ENCODE measurements around the gene ASPG.

Gene ASPG

DNA sequence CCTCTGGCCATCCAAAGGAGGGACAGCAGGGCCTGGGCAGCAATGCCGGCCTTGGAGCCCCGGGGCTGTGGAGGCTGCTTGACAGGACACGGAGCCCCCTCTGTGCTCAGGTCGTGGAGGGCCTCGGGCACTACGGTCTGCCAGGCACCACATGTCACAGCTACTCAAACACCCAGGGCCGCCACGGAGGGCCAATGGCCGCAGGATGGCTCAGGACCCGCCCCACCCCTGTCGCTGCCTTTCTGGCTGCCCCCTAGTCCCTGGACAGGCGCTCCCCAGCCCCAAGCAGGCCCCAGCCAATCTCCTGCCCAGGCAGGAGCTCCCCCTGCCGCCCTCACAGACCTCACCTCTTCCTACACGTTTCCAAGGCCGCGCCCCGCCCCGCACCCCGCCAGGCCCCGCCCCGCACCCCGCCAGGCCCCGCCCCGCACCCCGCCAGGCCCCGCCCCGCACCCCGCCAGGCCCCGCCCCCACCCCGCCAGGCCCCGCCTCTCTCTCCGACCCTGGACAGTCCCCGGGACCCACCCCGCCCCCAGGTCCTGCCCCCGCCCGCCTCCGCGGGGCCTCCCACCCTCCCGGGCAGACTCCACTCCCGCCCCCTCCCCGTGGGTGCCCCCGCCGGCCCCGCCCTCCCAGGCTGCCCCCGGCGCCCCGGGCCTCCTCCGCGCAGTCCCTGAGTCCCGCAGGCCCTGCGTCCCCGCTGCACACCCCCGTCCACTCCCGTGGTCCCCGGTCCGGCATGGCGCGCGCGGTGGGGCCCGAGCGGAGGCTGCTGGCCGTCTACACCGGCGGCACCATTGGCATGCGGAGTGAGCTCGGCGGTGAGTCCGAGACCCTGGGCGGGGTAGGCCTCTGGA, at the start of gene ASPG:
Gene ASPG (plus strand): TSS at position 669 of the 857 bp plus-strand sequence. CDS start 71 bp downstream, at position 740.
- no peak for DNase-seq (ENCODE audit: low read depth in 3 of 3)

DNA sequence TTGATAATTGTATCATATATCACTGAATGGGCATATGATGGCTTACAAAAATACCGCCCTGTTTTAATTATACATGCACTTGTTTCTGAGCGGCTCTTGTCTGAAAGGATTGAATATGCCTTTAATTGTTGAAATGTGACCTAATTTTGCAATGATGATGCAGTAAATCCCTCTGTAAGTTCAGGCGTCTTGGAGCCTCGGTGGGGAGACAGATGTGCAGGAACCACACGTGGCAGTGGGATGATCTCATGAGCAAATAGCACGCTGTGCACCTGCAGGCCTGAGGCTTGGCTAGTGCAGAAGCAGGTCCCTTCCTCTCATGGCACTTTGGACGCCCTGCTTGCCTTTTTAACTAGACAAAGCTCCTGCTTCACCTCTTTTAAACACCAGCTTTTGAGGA, 49.3 kb upstream of the ASPG start:
- no peak for DNase-seq (ENCODE audit: low read depth in 3 of 3)

DNA sequence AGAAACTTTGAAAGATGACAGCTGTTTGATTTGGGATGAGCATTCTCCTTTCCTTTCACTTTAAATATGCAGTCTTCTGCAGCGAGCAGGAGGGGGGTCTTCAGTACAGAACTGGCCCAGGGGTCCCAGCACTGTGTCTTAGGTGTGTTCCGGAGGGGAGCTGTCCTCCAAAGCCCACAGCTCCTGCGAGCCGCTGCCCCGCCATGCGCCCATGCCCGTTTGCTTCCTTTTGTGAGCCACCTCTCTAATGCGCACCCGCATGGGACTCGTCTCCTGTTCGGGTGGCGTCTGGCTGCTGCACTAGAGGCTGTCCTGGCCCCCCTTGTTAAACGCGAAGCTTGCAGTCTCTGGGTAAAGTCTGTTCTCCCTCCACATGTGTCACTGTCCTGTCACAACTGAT, 48.4 kb upstream of the ASPG start:
- DNase-seq (ENCODE audit: low read depth in 3 of 3): no peak

DNA sequence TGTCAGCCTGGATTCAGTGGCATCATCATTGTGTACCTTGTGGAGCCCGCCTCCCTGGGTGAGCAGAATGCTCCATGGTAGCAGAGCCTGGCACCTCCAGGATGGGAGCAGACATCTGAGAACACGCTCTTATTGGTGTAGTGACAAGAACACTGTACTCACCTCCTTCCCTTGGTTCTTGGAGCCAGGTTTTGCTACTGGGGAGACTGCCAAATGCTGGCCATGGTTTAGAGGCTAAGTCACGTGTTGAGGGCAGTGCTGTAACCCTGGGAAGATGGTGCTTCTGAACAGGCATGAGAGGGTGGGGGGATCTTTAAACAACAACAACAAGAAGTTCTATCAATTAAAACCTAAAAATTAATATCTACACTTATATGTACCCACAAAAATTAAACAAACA, 47.6 kb upstream of the ASPG start:
- no peak for DNase-seq (ENCODE audit: low read depth in 3 of 3)

DNA sequence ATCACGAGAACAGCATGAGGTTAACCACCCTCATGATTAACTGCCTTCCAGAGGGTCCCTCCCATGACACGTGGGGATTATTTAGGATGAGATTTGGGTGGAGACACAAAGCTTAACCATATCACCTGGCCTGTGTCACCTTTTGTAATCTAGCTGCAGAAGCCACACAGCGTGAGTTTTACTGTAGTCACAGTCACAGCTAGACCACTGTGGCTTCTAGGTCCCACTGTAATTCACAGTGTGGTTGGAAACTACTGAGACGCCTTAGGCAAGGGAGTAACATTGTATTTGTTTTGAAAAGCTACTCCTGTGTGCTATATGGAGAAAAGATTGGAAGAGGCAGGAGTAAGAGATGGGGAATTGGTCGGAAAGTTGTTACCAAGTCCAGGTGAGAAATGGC, 46.3 kb upstream of the ASPG start:
- DNase-seq (ENCODE audit: low read depth in 3 of 3): no peak

DNA sequence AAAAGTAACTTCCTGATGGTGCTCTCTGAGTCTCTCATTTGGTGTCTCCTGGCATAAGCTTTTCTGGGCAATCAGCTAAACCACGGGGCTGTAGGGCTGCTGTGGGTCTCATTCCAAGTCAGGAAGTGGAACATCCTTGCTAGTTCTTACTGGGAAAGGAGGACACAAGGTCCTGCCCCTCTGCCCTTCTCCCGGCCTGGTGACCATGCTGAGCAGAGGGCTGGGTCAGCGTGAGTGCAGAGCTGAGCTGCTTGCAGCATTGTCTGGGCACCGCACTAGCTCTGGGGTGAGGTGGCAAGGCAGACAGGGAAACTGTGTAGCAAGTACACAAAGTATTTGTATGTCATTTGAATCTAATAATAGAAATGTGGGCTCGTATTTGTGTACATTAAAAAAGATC, 45.0 kb upstream of the ASPG start:
- no peak for DNase-seq (ENCODE audit: low read depth in 3 of 3)

DNA sequence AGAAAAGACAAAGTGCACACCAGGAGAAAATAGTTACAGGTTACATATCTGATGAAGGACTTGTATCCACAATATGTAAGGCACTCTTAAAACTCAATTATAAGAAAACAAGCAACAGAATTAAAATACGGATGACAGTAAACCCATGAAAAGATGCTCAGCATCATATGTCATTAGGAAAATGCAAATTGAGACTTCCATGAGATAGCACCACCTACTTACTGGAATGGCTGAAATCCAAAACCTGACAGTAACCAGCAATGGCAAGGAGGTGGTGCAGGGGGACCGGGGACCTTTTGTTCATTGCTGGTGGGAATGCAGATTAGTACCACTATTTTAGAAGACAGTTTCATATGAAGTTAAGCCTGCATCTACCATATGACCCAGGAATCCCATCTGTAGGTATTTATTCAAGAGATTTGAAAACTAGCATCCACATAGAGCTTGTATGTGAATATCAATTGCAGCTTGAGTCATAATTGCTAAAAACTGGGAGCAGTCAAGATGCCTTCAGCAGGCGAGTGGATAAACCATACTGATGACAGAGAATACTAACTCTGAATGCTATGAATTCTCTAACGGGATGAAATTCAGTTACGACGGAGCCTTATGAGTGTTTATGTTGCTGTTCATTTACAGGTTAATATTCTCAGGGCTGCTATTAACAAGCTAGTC, 43.9 kb upstream of the ASPG start:
- DNase-seq (ENCODE audit: low read depth in 3 of 3): no peak

DNA sequence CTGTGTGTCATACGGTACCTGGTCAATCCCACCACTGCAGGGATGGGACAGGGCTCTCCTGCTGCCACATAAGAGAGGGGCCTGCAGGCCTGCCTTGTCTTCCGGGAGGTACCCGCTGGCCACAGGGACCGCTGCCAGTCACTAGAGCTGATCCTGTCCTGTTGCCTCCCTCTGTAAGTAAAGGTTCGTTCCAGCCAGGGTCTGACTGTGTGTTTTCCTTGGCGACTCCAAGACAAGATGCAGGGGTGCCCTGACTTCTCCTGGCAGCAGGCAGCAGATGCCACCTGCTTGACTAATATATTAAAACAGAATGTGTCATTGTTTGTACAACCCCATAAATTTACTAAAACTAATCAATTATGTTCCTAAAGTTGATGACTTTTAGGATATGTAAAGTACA, 41.5 kb upstream of the ASPG start:
- DNase-seq (ENCODE audit: low read depth in 3 of 3): no peak

DNA sequence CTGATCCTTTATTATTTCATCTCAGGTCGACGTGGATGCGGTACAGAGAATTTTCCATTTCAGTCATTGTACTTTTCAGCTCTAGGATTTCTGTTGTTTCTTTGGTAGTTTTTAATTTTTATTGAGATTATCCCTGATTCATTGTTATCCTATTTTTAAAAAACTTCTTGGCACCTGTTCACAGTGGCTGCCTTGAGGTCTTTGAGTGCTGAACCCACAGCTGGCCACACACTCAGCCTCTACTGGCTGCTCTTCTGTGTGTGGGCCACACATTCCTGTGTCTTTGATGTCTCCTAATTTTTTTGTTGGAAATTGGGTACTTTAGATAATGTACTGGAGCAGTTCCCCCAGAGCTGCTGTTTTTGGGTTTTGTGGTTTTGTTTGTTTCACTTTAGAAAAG, 37.7 kb upstream of the ASPG start:
- no peak for DNase-seq (ENCODE audit: low read depth in 3 of 3)

DNA sequence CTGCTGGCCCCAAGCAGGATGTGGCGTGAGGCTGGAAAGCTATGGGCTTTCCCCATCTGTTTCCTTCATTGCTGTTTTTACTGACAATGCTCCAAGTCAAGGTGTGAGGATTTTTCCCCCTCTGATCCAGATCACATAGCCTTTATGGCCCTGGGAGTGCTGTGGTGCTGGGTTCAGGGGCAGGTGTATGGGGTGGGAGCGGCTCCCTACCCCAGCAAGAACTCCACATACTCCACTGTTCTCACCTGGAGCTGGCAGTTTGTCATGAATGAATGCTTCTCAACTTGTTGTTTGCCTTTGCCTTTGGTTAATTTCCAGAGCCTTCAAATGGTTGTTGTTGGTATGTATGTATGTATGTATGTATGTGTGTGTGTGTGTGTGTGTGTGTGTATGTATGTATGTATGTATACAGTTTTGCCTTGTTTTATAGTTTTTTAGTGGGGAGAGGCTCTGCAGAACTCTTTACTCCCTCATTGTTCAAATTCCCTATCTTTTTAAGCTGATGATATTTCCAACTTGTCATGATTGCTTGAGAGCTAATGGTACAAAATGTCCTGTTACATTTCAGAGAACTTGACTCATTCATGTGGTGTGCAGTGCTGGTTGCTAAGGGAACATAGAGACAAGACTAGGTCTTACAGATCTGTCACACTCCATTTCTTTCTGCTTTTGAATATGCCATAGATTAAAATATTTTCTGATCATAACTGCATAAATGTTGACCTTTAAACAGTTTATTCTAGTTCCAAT, 36.6 kb upstream of the ASPG start:
- no peak for DNase-seq (ENCODE audit: low read depth in 3 of 3)

DNA sequence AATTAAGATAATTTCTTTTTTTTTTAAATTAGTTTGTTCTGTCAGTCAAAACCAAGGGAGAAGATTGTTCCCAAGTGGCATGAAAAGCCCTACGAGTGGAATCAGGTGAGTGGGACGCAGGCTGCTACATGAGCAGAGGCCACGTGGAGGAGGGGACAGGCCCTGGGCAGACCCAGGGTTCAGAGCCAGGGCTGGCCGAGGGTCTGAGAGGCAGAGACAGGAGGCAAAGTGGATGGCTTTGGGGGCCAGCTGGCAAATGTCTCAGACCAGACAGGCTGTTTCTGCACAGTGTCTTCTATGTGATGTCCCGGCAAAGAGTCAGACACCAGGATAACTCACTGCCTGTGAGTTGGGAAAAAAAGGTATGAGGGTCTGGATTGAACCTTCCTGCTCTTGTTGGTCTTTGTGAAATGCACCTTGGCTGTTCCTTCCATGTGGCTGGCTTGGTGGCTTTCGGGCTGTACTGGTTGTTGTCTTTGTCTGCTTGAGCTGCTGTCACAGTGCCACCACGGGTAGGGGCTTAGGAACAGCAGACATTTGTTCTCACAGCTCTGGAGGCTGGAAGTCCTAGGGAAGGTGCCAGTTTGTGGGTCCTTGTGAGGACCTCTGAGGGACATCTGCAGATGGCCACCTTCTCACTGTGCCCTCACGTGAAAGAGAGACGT, 35.8 kb upstream of the ASPG start:
- DNase-seq (ENCODE audit: low read depth in 3 of 3): no peak

DNA sequence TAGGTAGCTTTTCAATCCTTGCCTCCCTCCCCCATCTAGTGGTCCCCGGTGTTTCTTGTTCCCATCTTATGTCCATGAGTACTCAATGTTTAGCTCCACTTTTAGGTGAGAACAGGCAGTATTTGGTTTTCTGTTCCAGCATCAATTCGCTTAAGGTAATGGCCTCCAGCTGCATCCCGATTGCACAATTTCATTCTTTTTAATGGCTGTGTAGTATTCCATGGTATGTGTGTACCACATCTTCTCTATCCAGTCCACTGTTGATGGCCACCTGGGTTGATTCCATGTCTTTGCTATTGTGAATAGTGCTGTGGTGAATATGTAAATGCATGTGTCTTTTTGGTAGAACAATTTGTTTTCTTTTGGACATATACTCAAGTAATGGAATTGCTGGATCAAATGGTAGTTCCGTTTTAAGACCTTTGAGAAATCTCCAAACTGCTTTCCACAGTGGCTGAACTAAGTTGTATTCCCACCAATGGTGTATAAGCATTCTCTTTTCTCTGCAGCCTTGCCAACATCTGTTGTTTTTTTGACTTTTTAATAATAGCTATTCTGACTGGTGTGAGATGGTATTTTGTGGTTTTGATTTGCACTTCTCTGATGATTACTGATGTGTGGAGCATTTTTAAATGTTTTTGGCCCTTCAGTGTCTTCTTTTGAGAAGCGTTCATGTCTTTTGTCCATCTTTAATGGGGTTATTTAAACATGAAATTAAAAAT, 34.2 kb upstream of the ASPG start:
- no peak for DNase-seq (ENCODE audit: low read depth in 3 of 3)

DNA sequence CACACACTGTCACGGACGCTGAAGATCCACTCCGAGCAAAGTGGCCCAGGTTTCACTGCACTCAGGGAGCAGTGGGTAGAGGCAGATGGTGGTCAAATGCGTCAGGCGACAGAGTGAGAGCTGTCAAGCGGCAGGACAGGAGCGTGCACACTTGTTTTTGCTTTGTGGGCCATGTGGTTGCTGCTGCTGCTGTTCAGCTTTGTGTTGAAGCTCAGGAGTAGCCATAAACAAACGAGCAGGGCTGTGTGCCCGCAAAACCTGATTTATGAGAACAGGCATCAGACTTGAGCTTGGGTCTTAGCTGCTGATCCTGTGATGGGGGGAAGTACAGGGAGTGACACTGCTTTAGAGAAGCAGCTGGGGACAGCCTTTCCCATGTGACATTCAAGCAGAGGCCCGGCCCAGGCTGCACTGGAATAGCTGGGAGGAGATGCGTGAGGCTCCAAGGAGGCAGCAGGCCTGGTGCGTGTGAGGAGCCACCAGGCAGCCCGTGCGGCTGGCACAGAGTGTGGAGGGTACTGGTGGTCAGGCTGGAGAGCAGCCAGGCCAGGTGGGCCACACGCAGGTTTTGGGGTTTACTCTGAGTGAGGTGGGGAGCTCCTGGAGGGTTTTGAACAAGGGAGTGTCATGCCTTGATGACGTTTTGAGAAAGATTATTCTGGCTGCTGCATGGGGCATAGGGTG, 31.1 kb upstream of the ASPG start:
- DNase-seq (ENCODE audit: low read depth in 3 of 3): no peak

DNA sequence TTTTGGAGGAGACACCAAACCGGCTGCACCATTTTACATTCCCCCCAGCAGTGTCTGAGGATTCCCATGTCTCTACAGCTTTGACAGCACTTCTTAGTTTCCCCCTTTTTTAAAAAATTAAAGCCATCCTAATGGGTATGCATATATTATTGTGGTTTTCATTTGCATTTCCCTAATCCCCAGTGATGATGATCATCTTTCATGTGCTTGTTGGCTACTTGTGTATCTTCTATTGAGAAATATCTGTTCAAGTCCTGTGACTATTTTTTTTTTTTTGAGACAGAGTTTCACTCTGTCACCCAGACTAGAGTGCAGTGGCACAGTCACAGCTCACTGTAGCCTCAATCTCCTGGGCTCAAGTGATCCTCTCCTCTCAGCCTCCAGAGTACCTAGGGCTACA, 23.2 kb upstream of the ASPG start:
- no peak for DNase-seq (ENCODE audit: low read depth in 3 of 3)

DNA sequence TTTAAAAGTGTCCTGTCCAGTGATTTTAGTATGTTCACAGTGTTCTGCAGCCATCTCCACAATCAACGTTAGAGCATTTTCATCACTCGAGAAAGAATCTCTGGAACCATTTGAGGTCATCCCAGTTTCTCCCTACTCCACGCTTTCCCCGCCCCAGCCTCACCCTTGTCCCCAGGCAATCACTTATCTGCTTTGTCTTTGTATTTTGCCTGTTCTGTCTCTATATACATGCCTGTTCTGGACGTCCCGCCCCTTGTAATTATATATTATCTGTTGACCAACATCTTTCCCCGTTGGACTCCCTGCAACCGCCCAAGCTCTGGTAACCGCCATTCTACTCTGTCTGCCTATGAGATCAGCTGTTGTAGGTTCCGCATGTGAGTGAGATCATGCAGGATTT, 21.5 kb upstream of the ASPG start:
- no peak for DNase-seq (ENCODE audit: low read depth in 3 of 3)

DNA sequence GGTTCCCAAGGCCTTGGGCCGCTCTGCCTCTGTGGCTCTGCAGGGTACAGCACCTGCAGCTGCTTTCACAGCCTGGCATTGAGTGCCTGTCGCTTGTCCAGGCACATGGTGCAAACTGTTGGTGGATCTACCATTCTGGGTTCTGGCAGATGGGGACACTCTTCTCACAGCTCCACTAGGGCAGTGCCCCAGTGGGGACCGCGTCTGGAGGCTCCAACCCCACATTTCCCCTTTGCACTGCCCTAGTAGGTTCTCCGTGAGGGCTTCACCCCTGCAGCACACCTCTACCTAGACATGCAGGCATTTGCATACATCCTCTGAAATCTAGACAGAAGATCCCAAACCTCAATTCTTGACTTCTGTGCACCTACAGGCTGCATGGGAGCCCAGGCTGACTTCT, 19.2 kb upstream of the ASPG start:
- no peak for DNase-seq (ENCODE audit: low read depth in 3 of 3)

DNA sequence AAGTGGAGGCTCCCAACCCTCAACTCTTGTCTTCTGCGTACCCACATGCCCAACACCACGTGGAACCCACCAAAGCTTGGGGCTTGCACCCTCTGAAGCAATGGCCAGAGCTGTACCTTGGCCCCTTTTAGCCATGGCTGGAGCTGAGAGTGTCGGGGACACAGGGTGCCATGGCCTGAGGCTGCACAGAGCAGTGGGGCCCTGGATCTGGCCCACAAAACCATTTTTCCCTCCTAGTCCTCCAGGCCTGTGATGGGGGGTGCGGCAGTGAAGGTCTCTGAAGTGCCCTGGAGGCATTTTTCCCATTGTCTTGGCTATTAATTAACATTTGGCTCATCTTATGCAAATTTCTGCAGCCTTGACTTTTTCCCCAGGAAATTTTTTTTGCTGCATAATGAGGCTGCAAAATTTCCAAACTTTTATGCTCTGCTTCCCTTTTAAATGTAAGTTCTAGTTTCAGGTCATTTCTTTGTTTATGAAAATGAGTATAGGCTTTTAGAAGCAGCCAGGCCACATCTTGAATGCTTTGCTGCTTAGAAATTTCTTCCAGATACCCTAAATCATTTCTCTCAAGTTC, 18.7 kb upstream of the ASPG start:
- no peak for DNase-seq (ENCODE audit: low read depth in 3 of 3)

DNA sequence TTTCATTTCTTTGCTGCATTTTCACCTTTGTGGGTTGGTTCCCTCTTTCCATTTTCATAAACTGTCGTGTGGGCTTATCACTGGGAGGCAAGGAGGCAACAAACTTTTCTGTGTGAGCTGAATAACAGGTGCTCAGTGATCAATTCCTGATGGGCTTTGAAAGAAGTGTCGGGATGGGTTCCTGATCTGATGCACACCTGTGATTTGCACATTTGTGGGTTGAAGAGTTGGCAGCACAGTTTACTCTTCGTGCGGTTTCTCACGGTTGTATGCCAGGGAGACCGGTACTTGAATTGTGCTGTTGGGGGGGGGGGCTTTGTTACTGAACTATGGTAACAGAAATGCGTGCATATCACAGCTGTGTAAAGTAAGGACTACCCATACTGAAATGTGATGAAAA, 16.0 kb upstream of the ASPG start:
- no peak for DNase-seq (ENCODE audit: low read depth in 3 of 3)

DNA sequence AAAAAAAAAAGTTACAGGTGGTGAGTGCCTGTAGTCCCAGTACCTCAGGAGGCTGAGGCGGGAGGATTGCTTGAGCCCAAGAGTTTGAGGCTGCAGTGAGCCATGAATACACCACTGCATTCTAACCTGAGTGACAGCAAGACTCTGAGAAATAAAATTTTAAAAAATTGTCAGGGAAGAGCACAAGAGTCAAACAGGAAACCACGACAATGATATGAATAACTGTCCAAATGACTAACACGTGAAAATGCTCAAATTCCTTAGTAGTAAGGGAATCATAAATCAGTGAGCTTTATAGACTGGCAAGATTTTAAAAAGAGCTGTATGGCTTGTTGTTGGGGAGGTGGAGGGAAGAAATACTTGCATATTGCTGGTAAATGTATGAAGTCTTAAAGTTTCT, 12.9 kb upstream of the ASPG start:
- no peak for DNase-seq (ENCODE audit: low read depth in 3 of 3)

DNA sequence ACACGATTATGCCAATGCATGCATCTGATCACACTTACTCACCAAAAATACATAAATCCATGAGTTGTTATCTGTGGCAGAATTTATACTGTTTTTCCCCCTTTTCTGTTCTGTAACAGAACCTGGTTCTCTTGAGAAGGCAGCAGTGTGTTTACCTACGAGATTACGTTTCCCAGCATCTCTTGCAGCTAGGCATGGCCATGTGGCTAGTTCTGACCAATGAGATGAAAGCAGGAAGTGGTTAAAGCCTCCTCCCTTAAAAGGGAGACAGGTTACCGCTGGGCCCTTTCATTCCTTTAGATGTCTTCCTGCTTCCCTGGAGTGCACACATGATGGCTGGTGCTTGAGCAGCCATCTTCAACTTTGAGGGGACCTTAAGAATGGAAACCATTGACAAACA, 11.7 kb upstream of the ASPG start:
- DNase-seq (ENCODE audit: low read depth in 3 of 3): no peak

Measured in stimulated activated CD4-positive, alpha-beta T cell treated with anti-CD3 and anti-CD28 coated beads, TNF-alpha, amount 100 ng/mL, for 24 hours (primary cell).